H9 (cell line): Measurements from ENCODE around the gene MAP3K21. TPM values are rescaled to one million over a fixed set of nuclear protein-coding genes. Genes with fewer than 3 reads are reported as not detected.

ENCODE experiments used
- DNase-seq: peaks from one replicate; pipeline ENCODE4 v3.0.0-alpha.2; 2017
- H2AFZ ChIP-seq: one replicate; pipeline ENCODE4 v1.6.1; 2013; ENCODE audit warnings: mild to moderate bottlenecking, low read length, control low read depth, moderate library complexity
- H2AK5ac ChIP-seq: 2 replicates; pipeline ENCODE4 v1.6.1; 2013; ENCODE audit warnings: low read length, control low read depth, mixed read lengths; ENCODE audit not compliant: insufficient read length
- H2BK120ac ChIP-seq: one replicate; pipeline ENCODE4 v1.6.1; 2013; ENCODE audit warnings: low read depth, mild to moderate bottlenecking, low read length, control low read depth, inconsistent platforms; ENCODE audit not compliant: poor library complexity, severe bottlenecking
- H2BK12ac ChIP-seq: 2 replicates; pipeline ENCODE4 v1.6.1; 2013; ENCODE audit warnings: low read length, control low read depth, mixed read lengths, low read depth; ENCODE audit not compliant: insufficient read length
- H2BK15ac ChIP-seq: 2 replicates; pipeline ENCODE4 v1.6.1; 2013; ENCODE audit warnings: low read depth, low read length, control low read depth
- H2BK20ac ChIP-seq: one replicate; pipeline ENCODE4 v1.6.1; 2013; ENCODE audit warnings: low read depth, mild to moderate bottlenecking, low read length, control low read depth, inconsistent platforms; ENCODE audit not compliant: poor library complexity, severe bottlenecking
- H2BK5ac ChIP-seq: 2 replicates; pipeline ENCODE4 v1.6.1; 2013; ENCODE audit warnings: low read length, control low read depth, mixed read lengths; ENCODE audit not compliant: insufficient read length
- H3K14ac ChIP-seq: 2 replicates; pipeline ENCODE4 v1.6.1; 2013; ENCODE audit warnings: low read length, control low read depth; ENCODE audit not compliant: insufficient read depth
- H3K18ac ChIP-seq: 2 replicates; pipeline ENCODE4 v1.6.1; 2013; ENCODE audit warnings: low read depth, mild to moderate bottlenecking, mixed read lengths, low read length, control low read depth; ENCODE audit not compliant: insufficient read length
- H3K23ac ChIP-seq: 2 replicates; pipeline ENCODE4 v1.6.1; 2013; ENCODE audit warnings: low read length, control low read depth, mixed read lengths, low read depth; ENCODE audit not compliant: insufficient read length
- H3K23me2 ChIP-seq: 2 replicates; pipeline ENCODE4 v1.6.1; 2013; ENCODE audit warnings: low read depth, mild to moderate bottlenecking, mixed read lengths, low read length, control low read depth; ENCODE audit not compliant: insufficient read length, poor library complexity, severe bottlenecking
- H3K27ac ChIP-seq: 2 replicates; pipeline ENCODE4 v1.5.1; 2013; ENCODE audit warnings: low read length, control low read depth, mixed read lengths, low read depth; ENCODE audit not compliant: insufficient read length
- H3K27me3 ChIP-seq: 2 replicates; pipeline ENCODE4 v1.6.1; 2013; ENCODE audit warnings: low read length, control low read depth, inconsistent platforms; ENCODE audit not compliant: insufficient read depth
- H3K4ac ChIP-seq: 2 replicates; pipeline ENCODE4 v1.6.1; 2013; ENCODE audit warnings: low read depth, mild to moderate bottlenecking, control low read depth, inconsistent platforms, low read length, moderate library complexity
- H3K4me1 ChIP-seq: 2 replicates; pipeline ENCODE4 v1.6.1; 2013; ENCODE audit warnings: low read length, control low read depth, inconsistent platforms; ENCODE audit not compliant: insufficient read depth
- H3K4me2 ChIP-seq: 2 replicates; pipeline ENCODE4 v1.6.1; 2013; ENCODE audit warnings: low read length, control low read depth, mixed read lengths; ENCODE audit not compliant: insufficient read length, insufficient read depth
- H3K56ac ChIP-seq: 2 replicates; pipeline ENCODE4 v1.6.1; 2013; ENCODE audit warnings: low read depth, mild to moderate bottlenecking, mixed read lengths, low read length, control low read depth; ENCODE audit not compliant: insufficient read length
- H3K79me1 ChIP-seq: 2 replicates; pipeline ENCODE4 v1.6.1; 2013; ENCODE audit warnings: low read depth, mild to moderate bottlenecking, moderate library complexity, low read length, control low read depth, inconsistent platforms; ENCODE audit not compliant: insufficient read depth, poor library complexity, severe bottlenecking
- H3K79me2 ChIP-seq: 2 replicates; pipeline ENCODE4 v1.6.1; 2013; ENCODE audit warnings: low read length, control low read depth, inconsistent platforms; ENCODE audit not compliant: insufficient read depth
- H3K9ac ChIP-seq: 2 replicates; pipeline ENCODE4 v1.6.1; 2013; ENCODE audit warnings: low read length, control low read depth, mixed read lengths; ENCODE audit not compliant: insufficient read length; ENCODE audit errors: extremely low read depth
- H3K9me3 ChIP-seq: one replicate; pipeline ENCODE4 v1.6.1; 2013; ENCODE audit warnings: low read depth, low read length, inconsistent platforms; ENCODE audit not compliant: control insufficient read depth
- H3T11ph ChIP-seq: one replicate; pipeline ENCODE4 v1.6.1; 2013; ENCODE audit warnings: mild to moderate bottlenecking, low read length, control low read depth, inconsistent platforms
- H4K20me1 ChIP-seq: one replicate; pipeline ENCODE4 v1.6.1; 2013; ENCODE audit not compliant: control insufficient read depth, insufficient read length, insufficient read depth
- H4K5ac ChIP-seq: 2 replicates; pipeline ENCODE4 v1.6.1; 2013; ENCODE audit warnings: low read depth, mild to moderate bottlenecking, mixed read lengths, low read length, control low read depth; ENCODE audit not compliant: insufficient read length
- H4K8ac ChIP-seq: replicated peaks from 2 replicates; pipeline ENCODE4 v1.6.1; 2013; ENCODE audit warnings: low read length, control low read depth, mixed read lengths, low read depth; ENCODE audit not compliant: insufficient read length
- H4K91ac ChIP-seq: 2 replicates; pipeline ENCODE4 v1.6.1; 2013; ENCODE audit warnings: low read depth, mild to moderate bottlenecking, moderate library complexity, mixed read lengths, low read length, control low read depth; ENCODE audit not compliant: insufficient read length
- H3K27ac Mint-ChIP-seq, 3 experiments: 2 replicates in 2 of 3; 3 replicates in 1 of 3; pipeline ENCODE4 v1.8.0; 2020 to 2021; ENCODE audit warnings: mixed read lengths in 3 of 3, mild to moderate bottlenecking in 1 of 3, moderate library complexity in 1 of 3
- H3K27me3 Mint-ChIP-seq: 2 replicates; pipeline ENCODE4 v1.8.0; 2021; ENCODE audit warnings: low read depth, mild to moderate bottlenecking, moderate library complexity, mixed read lengths
- H3K36me3 Mint-ChIP-seq, 3 experiments: 2 replicates in 2 of 3; 3 replicates in 1 of 3; pipeline ENCODE4 v1.8.0; 2020 to 2021; ENCODE audit warnings: low read depth in 3 of 3, mixed read lengths in 3 of 3; ENCODE audit not compliant: insufficient read depth in 1 of 3
- H3K4me1 Mint-ChIP-seq, 2 experiments: 2 replicates each; pipeline ENCODE4 v1.8.0; 2020; ENCODE audit warnings: mixed read lengths in 2 of 2
- H3K4me3 Mint-ChIP-seq, 2 experiments: 2 replicates in 1 of 2; 3 replicates in 1 of 2; pipeline ENCODE4 v1.8.0; 2020 to 2021; ENCODE audit warnings: mild to moderate bottlenecking in 2 of 2, mixed read lengths in 2 of 2, moderate library complexity in 1 of 2
- H3K9me3 Mint-ChIP-seq, 2 experiments: 2 replicates in 1 of 2; 3 replicates in 1 of 2; pipeline ENCODE4 v1.8.0; 2020; ENCODE audit warnings: mild to moderate bottlenecking in 2 of 2, mixed read lengths in 2 of 2, moderate library complexity in 1 of 2
- WGBS: extraction: QIAGEN DNeasy Blood & Tissue Kit; methylation state at CpG from one replicate; pipeline ENCODE4 v1.1.7; 2013; ENCODE audit warnings: missing lambda C conversion rate, low lambda C conversion rate, mixed read lengths; ENCODE audit not compliant: insufficient read length; ENCODE audit errors: extremely low coverage; 5-methylcytosine and 5-hydroxymethylcytosine counted together
- total RNA-seq: library from RNA; stranded (reverse); gene quantifications from 2 replicates; pipeline ENCODE4 v1.2.1, GENCODE V29; 2021
- TF ChIP-seq, protein P1 (sequence below): fragments of 200-600 bp; sonication (generic); conservative IDR thresholded peaks from 3 replicates; pipeline ENCODE4 v1.8.0; 2021; ENCODE audit warnings: antibody characterized with exemption, mild to moderate bottlenecking

Gene MAP3K21
- total RNA-seq, 1 experiment from 2014 or later, result 11.7 TPM

DNA sequence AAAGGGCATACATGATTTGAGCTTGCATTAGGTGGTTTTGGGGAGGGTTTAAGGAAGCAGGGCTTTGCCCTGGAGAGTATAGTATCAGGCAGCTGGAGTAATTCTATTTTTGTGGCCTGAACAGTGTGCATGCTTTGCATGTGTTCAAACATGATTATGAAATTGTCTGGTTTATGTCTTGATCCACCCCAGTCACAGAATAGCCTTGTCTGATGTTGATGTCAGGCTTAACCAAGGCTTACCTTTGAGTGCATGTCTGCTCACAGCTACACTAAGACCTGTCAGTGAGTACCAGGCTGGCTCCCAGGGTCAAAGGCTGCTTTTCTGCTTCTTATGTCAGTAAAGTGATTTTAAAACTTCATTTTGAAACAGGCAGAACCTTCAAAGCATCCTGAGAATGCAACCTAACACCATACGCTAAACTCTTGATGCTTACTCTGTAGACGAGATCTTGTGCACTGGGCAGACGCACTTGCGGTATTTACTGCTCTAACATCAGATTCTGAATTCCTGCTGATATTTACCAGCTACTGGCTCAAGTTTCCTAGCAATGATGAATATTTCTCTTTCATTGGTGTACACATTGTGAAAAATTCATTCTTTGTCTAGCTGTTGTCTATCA lies 78.9 kb downstream of the MAP3K21 start:
- Histone ChIP-seq H3K4me2 (no peak overlapping the region), H2BK12ac (no peak overlapping the region), H2BK20ac (no peak overlapping the region), H3K18ac (no peak overlapping the region), H3K9me3 (no peaks in the 10 kb centered on the region), H2BK5ac (no peak overlapping the region), H4K20me1 (no peaks in the 10 kb centered on the region), H3K9ac (no peak overlapping the region), H2BK15ac (no peak overlapping the region), H3K79me2 (no peaks in the 10 kb centered on the region), H3K4me1 (no peaks in the 10 kb centered on the region), H3K27me3 (no peaks in the 10 kb centered on the region), H3K23ac (no peak overlapping the region), H3K56ac (no peak overlapping the region), H3K4ac (no peak overlapping the region), H2BK120ac (no peak overlapping the region), H2AFZ (no peak overlapping the region), H3K79me1 (no peaks in the 10 kb centered on the region), H4K91ac (no peak overlapping the region), H3K23me2 (no peaks in the 10 kb centered on the region), H3K27ac (no peak overlapping the region), H3K14ac (no peak overlapping the region), H3T11ph (no peak overlapping the region), H4K5ac (no peak overlapping the region), H2AK5ac (no peak overlapping the region), H4K8ac (no peak overlapping the region)
- H3K4me1 Mint-ChIP-seq, result peaks cover 0 to 3% of the 10 kb centered on the region in 2 experiments; a peak in 3 of 4 replicates
- no peak overlapping the region for H3K27ac Mint-ChIP-seq
- H3K36me3 Mint-ChIP-seq, result peaks cover 4 to 21% (median 12%) of the 10 kb centered on the region in 3 experiments; a peak in 4 of 7 replicates
- DNase-seq, result no peak
- peaks cover 8 to 18% of the 10 kb centered on the region in 2 experiments for H3K9me3 Mint-ChIP-seq
- H3K4me3 Mint-ChIP-seq, result no peak overlapping the region
- H3K27me3 Mint-ChIP-seq, result no peaks in the 10 kb centered on the region
- TF ChIP-seq, protein P1, sequence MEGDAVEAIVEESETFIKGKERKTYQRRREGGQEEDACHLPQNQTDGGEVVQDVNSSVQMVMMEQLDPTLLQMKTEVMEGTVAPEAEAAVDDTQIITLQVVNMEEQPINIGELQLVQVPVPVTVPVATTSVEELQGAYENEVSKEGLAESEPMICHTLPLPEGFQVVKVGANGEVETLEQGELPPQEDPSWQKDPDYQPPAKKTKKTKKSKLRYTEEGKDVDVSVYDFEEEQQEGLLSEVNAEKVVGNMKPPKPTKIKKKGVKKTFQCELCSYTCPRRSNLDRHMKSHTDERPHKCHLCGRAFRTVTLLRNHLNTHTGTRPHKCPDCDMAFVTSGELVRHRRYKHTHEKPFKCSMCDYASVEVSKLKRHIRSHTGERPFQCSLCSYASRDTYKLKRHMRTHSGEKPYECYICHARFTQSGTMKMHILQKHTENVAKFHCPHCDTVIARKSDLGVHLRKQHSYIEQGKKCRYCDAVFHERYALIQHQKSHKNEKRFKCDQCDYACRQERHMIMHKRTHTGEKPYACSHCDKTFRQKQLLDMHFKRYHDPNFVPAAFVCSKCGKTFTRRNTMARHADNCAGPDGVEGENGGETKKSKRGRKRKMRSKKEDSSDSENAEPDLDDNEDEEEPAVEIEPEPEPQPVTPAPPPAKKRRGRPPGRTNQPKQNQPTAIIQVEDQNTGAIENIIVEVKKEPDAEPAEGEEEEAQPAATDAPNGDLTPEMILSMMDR, result no peak
- no CpG with 5 or more reads among the region's 4 CpGs for WGBS
